HCT116 (cell line): Measurements from ENCODE around the gene GJC1.

ENCODE experiments used
- EZH2 ChIP-seq: fragments of 200-600 bp; sonication (generic); IDR thresholded peaks from 2 replicates; pipeline ENCODE4 v1.6.1; 2017; ENCODE audit warnings: antibody characterized with exemption, mixed run types
- EZH2phosphoT487 ChIP-seq: fragments of 200-600 bp; IDR thresholded peaks from 2 replicates; pipeline ENCODE4 v1.6.1; 2018; ENCODE audit warnings: antibody characterized with exemption, borderline replicate concordance
- POLR2A ChIP-seq: IDR thresholded peaks from 2 replicates; pipeline ENCODE4 v1.7.0; 2011; ENCODE audit warnings: borderline replicate concordance; ENCODE audit not compliant: insufficient read depth, insufficient read length; ENCODE audit errors: extremely low read depth
- POLR2AphosphoS5 ChIP-seq: IDR thresholded peaks from 2 replicates; pipeline ENCODE4 v1.6.1; 2011; ENCODE audit warnings: mild to moderate bottlenecking, low read depth, low read length, moderate library complexity
- RAD21 ChIP-seq: IDR thresholded peaks from 2 replicates; pipeline ENCODE4 v1.6.1; 2012; ENCODE audit warnings: low read depth, mild to moderate bottlenecking
- SIN3A ChIP-seq: IDR thresholded peaks from 2 replicates; pipeline ENCODE4 v1.6.1; 2012; ENCODE audit warnings: low read depth
- SRF ChIP-seq: IDR thresholded peaks from 2 replicates; pipeline ENCODE4 v1.6.1; 2012; ENCODE audit warnings: low read depth
- TCF7L2 ChIP-seq: IDR thresholded peaks from 2 replicates; pipeline ENCODE4 v1.7.0; 2011; ENCODE audit warnings: borderline replicate concordance, inconsistent platforms; ENCODE audit not compliant: insufficient read depth, insufficient read length; ENCODE audit errors: extremely low read depth
- ZFX ChIP-seq: fragments of 450-650 bp; IDR thresholded peaks from 2 replicates; pipeline ENCODE4 v1.6.1; 2017
- ZNF274 ChIP-seq: fragments of 200-500 bp; sonication (Bioruptor generic); IDR thresholded peaks from 2 replicates; pipeline ENCODE4 v1.6.1; 2014; ENCODE audit warnings: mild to moderate bottlenecking, low read depth, low read length, inconsistent platforms
- TF ChIP-seq, protein P1 (sequence below): IDR thresholded peaks from 2 replicates; pipeline ENCODE4 v1.6.1; 2012
- TF ChIP-seq, protein P2 (sequence below), 3 experiments: fragments of 200-600 bp in 1 of 3; sonication (generic) in 1 of 3; IDR thresholded peaks in 2 of 3; conservative IDR thresholded peaks in 1 of 3; 2 replicates each; pipeline ENCODE4 v1.5.1; 2012 to 2017; ENCODE audit warnings: low read depth in 2 of 3, low read length in 2 of 3, antibody characterized with exemption in 1 of 3, borderline replicate concordance in 1 of 3, control low read depth in 1 of 3, mild to moderate bottlenecking in 1 of 3, mixed read lengths in 1 of 3, mixed run types in 1 of 3, moderate library complexity in 1 of 3; ENCODE audit not compliant: insufficient read depth in 1 of 3
- TF ChIP-seq, protein P3 (sequence below): IDR thresholded peaks from 2 replicates; pipeline ENCODE4 v1.6.1; 2011; ENCODE audit warnings: mild to moderate bottlenecking, low read length, moderate library complexity; ENCODE audit not compliant: insufficient replicate concordance; ENCODE audit errors: extremely low read depth
- TF ChIP-seq, protein P4 (sequence below): IDR thresholded peaks from 2 replicates; pipeline ENCODE4 v1.6.1; 2012; ENCODE audit warnings: low read depth

DNA sequence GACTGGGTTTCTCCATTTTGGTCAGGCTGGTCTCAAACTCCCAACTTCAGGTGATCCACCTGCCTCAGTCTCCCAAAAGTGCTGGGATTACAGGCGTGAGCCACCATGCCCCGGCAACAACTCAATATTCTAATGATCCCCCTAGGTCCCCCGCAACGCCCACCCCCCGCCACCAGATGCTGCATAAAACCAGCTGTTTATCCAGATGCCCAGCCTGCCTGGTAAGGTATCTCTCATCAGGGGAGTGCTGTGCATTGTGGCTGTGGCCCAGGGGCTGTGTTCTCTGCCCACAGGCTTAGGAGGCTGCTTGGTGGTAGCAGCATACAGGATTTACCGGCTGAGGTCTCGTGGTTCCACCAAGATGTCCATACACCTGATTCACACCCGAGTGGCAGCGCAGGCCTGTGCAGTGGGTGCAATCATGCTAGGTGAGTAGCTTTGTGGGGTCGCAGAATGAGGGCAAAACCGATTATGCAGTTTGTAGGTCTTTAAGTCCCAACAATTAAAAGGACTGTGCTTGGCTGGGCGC lies 18.9 kb upstream of the GJC1 start:
- TF ChIP-seq EZH2phosphoT487 (no peak), ZNF274 (no peak), TCF7L2 (no peak), POLR2A (no peak), SIN3A (no peak), EZH2 (no peak), RAD21 (no peak), POLR2AphosphoS5 (no peak), ZFX (no peak), SRF (no peak)
- TF ChIP-seq, protein P1, sequence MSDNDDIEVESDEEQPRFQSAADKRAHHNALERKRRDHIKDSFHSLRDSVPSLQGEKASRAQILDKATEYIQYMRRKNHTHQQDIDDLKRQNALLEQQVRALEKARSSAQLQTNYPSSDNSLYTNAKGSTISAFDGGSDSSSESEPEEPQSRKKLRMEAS: no peak
- TF ChIP-seq, protein P2, sequence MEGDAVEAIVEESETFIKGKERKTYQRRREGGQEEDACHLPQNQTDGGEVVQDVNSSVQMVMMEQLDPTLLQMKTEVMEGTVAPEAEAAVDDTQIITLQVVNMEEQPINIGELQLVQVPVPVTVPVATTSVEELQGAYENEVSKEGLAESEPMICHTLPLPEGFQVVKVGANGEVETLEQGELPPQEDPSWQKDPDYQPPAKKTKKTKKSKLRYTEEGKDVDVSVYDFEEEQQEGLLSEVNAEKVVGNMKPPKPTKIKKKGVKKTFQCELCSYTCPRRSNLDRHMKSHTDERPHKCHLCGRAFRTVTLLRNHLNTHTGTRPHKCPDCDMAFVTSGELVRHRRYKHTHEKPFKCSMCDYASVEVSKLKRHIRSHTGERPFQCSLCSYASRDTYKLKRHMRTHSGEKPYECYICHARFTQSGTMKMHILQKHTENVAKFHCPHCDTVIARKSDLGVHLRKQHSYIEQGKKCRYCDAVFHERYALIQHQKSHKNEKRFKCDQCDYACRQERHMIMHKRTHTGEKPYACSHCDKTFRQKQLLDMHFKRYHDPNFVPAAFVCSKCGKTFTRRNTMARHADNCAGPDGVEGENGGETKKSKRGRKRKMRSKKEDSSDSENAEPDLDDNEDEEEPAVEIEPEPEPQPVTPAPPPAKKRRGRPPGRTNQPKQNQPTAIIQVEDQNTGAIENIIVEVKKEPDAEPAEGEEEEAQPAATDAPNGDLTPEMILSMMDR (IDR thresholded peaks at IDR 0.05 in 2 of 3, conservative IDR thresholded peaks at IDR 0.05 in 1 of 3; ENCODE audit: borderline replicate concordance in 1 of 3, insufficient read depth in 1 of 3, low read depth in 2 of 3, low read length in 2 of 3): no peak
- TF ChIP-seq, protein P3, sequence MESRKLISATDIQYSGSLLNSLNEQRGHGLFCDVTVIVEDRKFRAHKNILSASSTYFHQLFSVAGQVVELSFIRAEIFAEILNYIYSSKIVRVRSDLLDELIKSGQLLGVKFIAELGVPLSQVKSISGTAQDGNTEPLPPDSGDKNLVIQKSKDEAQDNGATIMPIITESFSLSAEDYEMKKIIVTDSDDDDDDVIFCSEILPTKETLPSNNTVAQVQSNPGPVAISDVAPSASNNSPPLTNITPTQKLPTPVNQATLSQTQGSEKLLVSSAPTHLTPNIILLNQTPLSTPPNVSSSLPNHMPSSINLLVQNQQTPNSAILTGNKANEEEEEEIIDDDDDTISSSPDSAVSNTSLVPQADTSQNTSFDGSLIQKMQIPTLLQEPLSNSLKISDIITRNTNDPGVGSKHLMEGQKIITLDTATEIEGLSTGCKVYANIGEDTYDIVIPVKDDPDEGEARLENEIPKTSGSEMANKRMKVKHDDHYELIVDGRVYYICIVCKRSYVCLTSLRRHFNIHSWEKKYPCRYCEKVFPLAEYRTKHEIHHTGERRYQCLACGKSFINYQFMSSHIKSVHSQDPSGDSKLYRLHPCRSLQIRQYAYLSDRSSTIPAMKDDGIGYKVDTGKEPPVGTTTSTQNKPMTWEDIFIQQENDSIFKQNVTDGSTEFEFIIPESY: no peak
- TF ChIP-seq, protein P4, sequence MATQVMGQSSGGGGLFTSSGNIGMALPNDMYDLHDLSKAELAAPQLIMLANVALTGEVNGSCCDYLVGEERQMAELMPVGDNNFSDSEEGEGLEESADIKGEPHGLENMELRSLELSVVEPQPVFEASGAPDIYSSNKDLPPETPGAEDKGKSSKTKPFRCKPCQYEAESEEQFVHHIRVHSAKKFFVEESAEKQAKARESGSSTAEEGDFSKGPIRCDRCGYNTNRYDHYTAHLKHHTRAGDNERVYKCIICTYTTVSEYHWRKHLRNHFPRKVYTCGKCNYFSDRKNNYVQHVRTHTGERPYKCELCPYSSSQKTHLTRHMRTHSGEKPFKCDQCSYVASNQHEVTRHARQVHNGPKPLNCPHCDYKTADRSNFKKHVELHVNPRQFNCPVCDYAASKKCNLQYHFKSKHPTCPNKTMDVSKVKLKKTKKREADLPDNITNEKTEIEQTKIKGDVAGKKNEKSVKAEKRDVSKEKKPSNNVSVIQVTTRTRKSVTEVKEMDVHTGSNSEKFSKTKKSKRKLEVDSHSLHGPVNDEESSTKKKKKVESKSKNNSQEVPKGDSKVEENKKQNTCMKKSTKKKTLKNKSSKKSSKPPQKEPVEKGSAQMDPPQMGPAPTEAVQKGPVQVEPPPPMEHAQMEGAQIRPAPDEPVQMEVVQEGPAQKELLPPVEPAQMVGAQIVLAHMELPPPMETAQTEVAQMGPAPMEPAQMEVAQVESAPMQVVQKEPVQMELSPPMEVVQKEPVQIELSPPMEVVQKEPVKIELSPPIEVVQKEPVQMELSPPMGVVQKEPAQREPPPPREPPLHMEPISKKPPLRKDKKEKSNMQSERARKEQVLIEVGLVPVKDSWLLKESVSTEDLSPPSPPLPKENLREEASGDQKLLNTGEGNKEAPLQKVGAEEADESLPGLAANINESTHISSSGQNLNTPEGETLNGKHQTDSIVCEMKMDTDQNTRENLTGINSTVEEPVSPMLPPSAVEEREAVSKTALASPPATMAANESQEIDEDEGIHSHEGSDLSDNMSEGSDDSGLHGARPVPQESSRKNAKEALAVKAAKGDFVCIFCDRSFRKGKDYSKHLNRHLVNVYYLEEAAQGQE: no peak
